H1 (cell line): ENCODE results near the gene CASP5. TPM values are rescaled to one million over a fixed set of nuclear protein-coding genes. Genes with fewer than 3 reads are reported as not detected.

Experiments used
- CTCF ChIA-PET: fragments of 300-600 bp; sonication (Branson Sonifier 250); formaldehyde crosslinking; loops from one replicate; lab custom pipeline; 2021; ENCODE audit not compliant: partially characterized antibody; lab: Charles Lee
- POLR2A ChIA-PET: fragments of 300-600 bp; sonication (Branson Sonifier 250); formaldehyde crosslinking; loops from one replicate; lab custom pipeline; 2021; ENCODE audit warnings: inconsistent platforms; ENCODE audit not compliant: partially characterized antibody; lab: Charles Lee
- DNase-seq, 2 experiments: peaks; one replicate each; pipeline versions ENCODE4 v3.0.0 to v3.0.0-alpha.2; 2010 to 2022; ENCODE audit warnings: low spot score in 2 of 2, low read depth in 1 of 2, mixed read lengths in 1 of 2
- FAIRE-seq: peaks from 2 replicates; lab custom pipeline; 2011; peaks lifted over from hg19 to GRCh38; lab: Jason Lieb, UNC
- H2AFZ ChIP-seq: 2 replicates; pipeline ENCODE4 v1.8.1; 2012; ENCODE audit warnings: low read length, inconsistent platforms
- H2AK5ac ChIP-seq: 2 replicates; pipeline ENCODE4 v1.6.1; 2013; ENCODE audit warnings: low read depth, low read length
- H2BK120ac ChIP-seq: replicated peaks from 2 replicates; pipeline ENCODE3; 2013; ENCODE audit warnings: low read depth, low read length, inconsistent platforms
- H2BK12ac ChIP-seq: 2 replicates; pipeline ENCODE4 v1.6.1; 2013; ENCODE audit warnings: low read depth, low read length
- H2BK15ac ChIP-seq: 2 replicates; pipeline ENCODE4 v1.6.1; 2013; ENCODE audit warnings: low read length
- H2BK20ac ChIP-seq: 2 replicates; pipeline ENCODE4 v1.6.1; 2013; ENCODE audit warnings: low read length
- H2BK5ac ChIP-seq: 2 replicates; pipeline ENCODE4 v1.6.1; 2013; ENCODE audit warnings: low read depth, low read length
- H3K14ac ChIP-seq: 2 replicates; pipeline ENCODE4 v1.6.1; 2013; ENCODE audit warnings: inconsistent platforms; ENCODE audit not compliant: insufficient read length
- H3K18ac ChIP-seq: 2 replicates; pipeline ENCODE4 v1.6.1; 2013; ENCODE audit warnings: low read length; ENCODE audit errors: extremely low read depth
- H3K23ac ChIP-seq: 2 replicates; pipeline ENCODE4 v1.6.1; 2013; ENCODE audit warnings: inconsistent platforms; ENCODE audit not compliant: insufficient read length
- H3K23me2 ChIP-seq: 2 replicates; pipeline ENCODE4 v1.6.1; 2013; ENCODE audit warnings: low read depth, low read length
- H3K27ac ChIP-seq: 2 replicates; pipeline ENCODE4 v1.6.1; 2011; ENCODE audit warnings: low read depth, low read length, inconsistent platforms
- H3K27me3 ChIP-seq, 4 experiments: replicated peaks in 1 of 4; 1 replicate in 1 of 4; 2 replicates in 3 of 4; pipeline versions ENCODE4 v1.6.1 to v1.8.1; 2011 to 2013; ENCODE audit warnings: low read length in 3 of 4, mild to moderate bottlenecking in 3 of 4, inconsistent platforms in 2 of 4, mixed read lengths in 2 of 4, moderate library complexity in 1 of 4; ENCODE audit not compliant: control insufficient read depth in 3 of 4, insufficient read depth in 3 of 4; ENCODE audit errors: extremely low read depth in 1 of 4
- H3K36me3 ChIP-seq, 4 experiments: 2 replicates each; pipeline versions ENCODE4 v1.6.1 to v1.8.1; 2011 to 2013; ENCODE audit warnings: mild to moderate bottlenecking in 4 of 4, low read length in 3 of 4, moderate library complexity in 2 of 4, control low read depth in 1 of 4, inconsistent platforms in 1 of 4; ENCODE audit not compliant: insufficient read depth in 4 of 4, control insufficient read depth in 2 of 4
- H3K4ac ChIP-seq: replicated peaks from 2 replicates; pipeline ENCODE3; 2013; ENCODE audit warnings: low read length, low read depth, mixed read lengths, inconsistent platforms; ENCODE audit not compliant: insufficient read length
- H3K4me1 ChIP-seq, 4 experiments: replicated peaks in 1 of 4; 1 replicate in 1 of 4; 2 replicates in 3 of 4; pipeline versions ENCODE4 v1.6.1 to v1.8.1; 2011 to 2013; ENCODE audit warnings: low read length in 3 of 4, inconsistent platforms in 2 of 4, mixed read lengths in 1 of 4; ENCODE audit not compliant: insufficient read depth in 4 of 4, control insufficient read depth in 3 of 4
- H3K4me2 ChIP-seq, 2 experiments: 2 replicates each; pipeline versions ENCODE4 v1.6.1 to v1.8.1; 2011 to 2013; ENCODE audit warnings: low read depth in 2 of 2, low read length in 2 of 2, control low read depth in 1 of 2, inconsistent platforms in 1 of 2, mild to moderate bottlenecking in 1 of 2; ENCODE audit not compliant: insufficient read depth in 1 of 2
- H3K4me3 ChIP-seq, 4 experiments: fragments of 200-600, 300-600 bp in 1 of 4; sonication (generic), shearing (Covaris generic), sonication (Bioruptor Twin) in 1 of 4; 2 replicates each; pipeline versions ENCODE4 v1.5.1 to v1.8.1; 2011 to 2016; ENCODE audit warnings: low read length in 4 of 4, low read depth in 3 of 4, control low read depth in 2 of 4, inconsistent platforms in 2 of 4, mild to moderate bottlenecking in 2 of 4, mixed read lengths in 1 of 4, moderate library complexity in 1 of 4; ENCODE audit not compliant: insufficient read depth in 2 of 4; ENCODE audit errors: extremely low read depth in 1 of 4
- H3K56ac ChIP-seq: replicated peaks from 2 replicates; pipeline ENCODE3; 2013; ENCODE audit warnings: low read depth, mild to moderate bottlenecking, mixed read lengths, low read length, inconsistent platforms; ENCODE audit not compliant: insufficient read length
- H3K79me1 ChIP-seq: 2 replicates; pipeline ENCODE4 v1.6.1; 2013; ENCODE audit warnings: low read depth, low read length, control low read depth
- H3K79me2 ChIP-seq, 2 experiments: 2 replicates each; pipeline versions ENCODE4 v1.6.1 to v1.8.1; 2012 to 2013; ENCODE audit warnings: low read length in 2 of 2, mild to moderate bottlenecking in 2 of 2, inconsistent platforms in 1 of 2; ENCODE audit not compliant: insufficient read depth in 2 of 2, control insufficient read depth in 1 of 2
- H3K9ac ChIP-seq, 4 experiments: replicated peaks in 1 of 4; 1 replicate in 1 of 4; 2 replicates in 3 of 4; pipeline versions ENCODE4 v1.6.1 to v1.8.1; 2011 to 2013; ENCODE audit warnings: low read depth in 3 of 4, low read length in 3 of 4, control low read depth in 2 of 4, mild to moderate bottlenecking in 2 of 4, moderate library complexity in 2 of 4, inconsistent platforms in 1 of 4; ENCODE audit errors: extremely low read depth in 1 of 4
- H3K9me3 ChIP-seq, 2 experiments: 2 replicates each; pipeline versions ENCODE4 v1.6.1 to v1.8.1; 2012 to 2013; ENCODE audit warnings: mild to moderate bottlenecking in 2 of 2, moderate library complexity in 2 of 2, control low read depth in 1 of 2, inconsistent platforms in 1 of 2, low read depth in 1 of 2, low read length in 1 of 2, mixed read lengths in 1 of 2; ENCODE audit not compliant: insufficient read depth in 2 of 2
- H4K20me1 ChIP-seq, 2 experiments: replicated peaks in 1 of 2; 2 replicates each; pipeline versions ENCODE3 to v1.8.1; 2011 to 2013; ENCODE audit warnings: inconsistent platforms in 2 of 2, low read length in 2 of 2, mild to moderate bottlenecking in 1 of 2; ENCODE audit not compliant: insufficient read depth in 2 of 2, control insufficient read depth in 1 of 2
- H4K5ac ChIP-seq: 2 replicates; pipeline ENCODE4 v1.6.1; 2013; ENCODE audit warnings: low read length, low read depth, mixed read lengths, inconsistent platforms; ENCODE audit not compliant: insufficient read length
- H4K8ac ChIP-seq: 2 replicates; pipeline ENCODE4 v1.8.0; 2013; ENCODE audit warnings: mild to moderate bottlenecking, moderate library complexity, low read length, inconsistent platforms; ENCODE audit not compliant: insufficient read depth; ENCODE audit errors: extremely low read depth
- H4K91ac ChIP-seq: replicated peaks from 2 replicates; pipeline ENCODE3; 2013; ENCODE audit warnings: low read length, mixed read lengths, inconsistent platforms; ENCODE audit not compliant: insufficient read length
- ASH2L ChIP-seq: fragments of 200-600, 300-600 bp; sonication (generic); IDR thresholded peaks from one replicate; pipeline ENCODE4 v1.7.1; 2017; ENCODE audit warnings: low read length
- CEBPB ChIP-seq: IDR thresholded peaks from 2 replicates; pipeline ENCODE4 v1.6.1; 2012; ENCODE audit warnings: low read depth, low read length
- CREB1 ChIP-seq: IDR thresholded peaks from 2 replicates; pipeline ENCODE4 v1.6.1; 2012; ENCODE audit warnings: inconsistent platforms
- EP300 ChIP-seq, 2 experiments: IDR thresholded peaks; 1 replicate in 1 of 2; 2 replicates in 1 of 2; pipeline ENCODE4 v1.6.1; 2011 to 2012; ENCODE audit warnings: low read depth in 2 of 2, low read length in 2 of 2, mild to moderate bottlenecking in 2 of 2, borderline replicate concordance in 1 of 2, inconsistent platforms in 1 of 2, moderate library complexity in 1 of 2
- HDAC6 ChIP-seq: IDR thresholded peaks from one replicate; pipeline ENCODE4 v1.7.1; 2012; ENCODE audit warnings: low read depth, mild to moderate bottlenecking, inconsistent platforms, low read length, moderate library complexity
- JUN ChIP-seq: IDR thresholded peaks from 2 replicates; pipeline ENCODE4 v1.6.1; 2011; ENCODE audit warnings: low read depth, mild to moderate bottlenecking, improper control_type of control experiment, low read length
- MAFK ChIP-seq: IDR thresholded peaks from 2 replicates; pipeline ENCODE4 v1.6.1; 2012; ENCODE audit warnings: low read depth, mild to moderate bottlenecking, improper control_type of control experiment, low read length
- NANOG ChIP-seq: IDR thresholded peaks from 2 replicates; pipeline ENCODE4 v1.6.1; 2011; ENCODE audit warnings: low read length, low read depth, mild to moderate bottlenecking, inconsistent platforms; ENCODE audit not compliant: insufficient read depth, poor library complexity, severe bottlenecking
- NRF1 ChIP-seq: IDR thresholded peaks from 2 replicates; pipeline ENCODE4 v1.6.1; 2011; ENCODE audit warnings: mild to moderate bottlenecking, low read depth, low read length, improper control_type of control experiment
- POU5F1 ChIP-seq: IDR thresholded peaks from 2 replicates; pipeline ENCODE4 v1.6.1; 2011; ENCODE audit warnings: low read depth, mild to moderate bottlenecking, low read length, moderate library complexity
- RAD21 ChIP-seq, 2 experiments: IDR thresholded peaks in 1 of 2; conservative IDR thresholded peaks in 1 of 2; 2 replicates each; pipeline ENCODE4 v1.6.1; 2011; ENCODE audit warnings: low read depth in 2 of 2, low read length in 2 of 2, improper control_type of control experiment in 1 of 2, inconsistent platforms in 1 of 2, mild to moderate bottlenecking in 1 of 2, moderate library complexity in 1 of 2
- RBBP5 ChIP-seq: IDR thresholded peaks from 2 replicates; pipeline ENCODE4 v1.7.1; 2012; ENCODE audit warnings: low read depth, mild to moderate bottlenecking, inconsistent platforms, low read length, moderate library complexity, borderline replicate concordance
- SUZ12 ChIP-seq: fragments of 200-600 bp; sonication (generic); IDR thresholded peaks from 2 replicates; pipeline ENCODE4 v1.6.1; 2012; ENCODE audit warnings: mild to moderate bottlenecking, inconsistent platforms, low read length, moderate library complexity, mixed read lengths
- WGBS, 2 experiments: shearing (Covaris generic) in 1 of 2; methylation state at CpG; one replicate each; pipeline versions ENCODE4 v1.1.6 to v1.1.7; 2013 to 2015; ENCODE audit warnings: low lambda C conversion rate in 2 of 2, mixed read lengths in 2 of 2, inconsistent platforms in 1 of 2, low coverage in 1 of 2, missing lambda C conversion rate in 1 of 2; ENCODE audit not compliant: insufficient replicate concordance in 2 of 2, insufficient coverage in 1 of 2, insufficient read length in 1 of 2; ENCODE audit errors: extremely low coverage in 1 of 2, missing lambda C conversion rate in 1 of 2; 5-methylcytosine and 5-hydroxymethylcytosine counted together
- polyA plus RNA-seq, 7 experiments: library from polyadenylated mRNA; depleted of rRNA in 3 of 7; stranded (reverse) in 5 of 7; unstranded in 2 of 7; fragments of >200 nt in 5 of 7; fragments of 200-250 nt in 2 of 7; gene quantifications; 1 replicate in 5 of 7; 2 replicates in 1 of 7; 4 replicates in 1 of 7; pipeline versions ENCODE4 v1.2.1 to v1.2.3, GENCODE V29; 2011 to 2013; ENCODE audit warnings: missing spikeins in 2 of 7, mixed read lengths in 2 of 7
- total RNA-seq: library from RNA; stranded (reverse); fragmentation: NEBNext Ultra II Directional; extraction: Animal tissue kit (Norgen Biotek cat#: 25700); gene quantifications from 2 replicates; pipeline ENCODE4 v1.2.1, GENCODE V29; 2021

The CASP5 gene
- total and polyA plus RNA-seq, 2 of the 8 experiments (the other 6 are each of a cell fraction or from before 2014, with no cell fraction given) = not detected

GRCh38 chr11:104965735-104966134 is 57.2 kb downstream of the CASP5 start:
- no peak overlapping the region for H2AFZ ChIP-seq

More at GRCh38 chr11:104965735-104966134, 57.2 kb downstream of the CASP5 start:
- Histone ChIP-seq H3K27me3 (no peaks in the 10 kb centered on the region), H4K91ac (no peak overlapping the region), H2BK20ac (no peak overlapping the region), H3K23ac (no peak overlapping the region), H3K4me1 (peaks cover 0 to 7% (median 3%) of the 10 kb centered on the region in 4 experiments; a peak in 4 of 7 replicates), H3K56ac (no peak overlapping the region), H4K8ac (no peak overlapping the region), H3K14ac (no peak overlapping the region), H3K4me3 (no peak overlapping the region), H3K9ac (no peak overlapping the region), H2BK5ac (no peak overlapping the region), H3K4ac (no peak overlapping the region), H3K79me2 (no peaks in the 10 kb centered on the region), H3K79me1 (no peaks in the 10 kb centered on the region), H2BK15ac (no peak overlapping the region), H3K9me3 (peaks cover 4 to 5% of the 10 kb centered on the region in 2 experiments; a peak in 3 of 4 replicates), H3K23me2 (no peaks in the 10 kb centered on the region; the same call in 1 of the 2 replicates), H4K20me1 (no peaks in the 10 kb centered on the region), H2BK12ac (no peak overlapping the region), H2AK5ac (no peak overlapping the region), H3K18ac (no peak overlapping the region), H4K5ac (no peak overlapping the region), H3K36me3 (peaks cover 0 to 2% (median 0%) of the 10 kb centered on the region in 4 experiments; a peak in 2 of 8 replicates), H2BK120ac (no peak overlapping the region), H3K4me2 (no peak overlapping the region), H3K27ac (no peak overlapping the region)
- ChIA-PET CTCF (interaction anchor here (1.1 to 1.5 kb wide), 2 partner anchors 18 to 35 kb away, joined by 3 read pairs; no protein-coding TSS in a partner anchor), POLR2A (no interaction called here)
- 94% methylated on average over 5 of the region's 5 CpGs; no CpG with 5 or more reads in 1 of the 2 experiments for WGBS, 2 experiments
- no peak for FAIRE-seq
- no peak for TF ChIP-seq ASH2L
- TF ChIP-seq NANOG = no peak
- no peak for TF ChIP-seq RBBP5
- no peak for TF ChIP-seq MAFK
- TF ChIP-seq NRF1 = no peak
- no peak for TF ChIP-seq POU5F1
- TF ChIP-seq SUZ12 = no peak
- no peak for TF ChIP-seq CEBPB
- TF ChIP-seq CREB1 = no peak
- TF ChIP-seq JUN = no peak
- no peak for TF ChIP-seq RAD21 (IDR thresholded peaks at IDR 0.05 in 1 of 2, conservative IDR thresholded peaks at IDR 0.05 in 1 of 2; ENCODE audit: low read depth in 2 of 2, low read length in 2 of 2)
- no peak for TF ChIP-seq HDAC6
- TF ChIP-seq EP300 (IDR thresholded peaks at IDR 0.05; ENCODE audit: borderline replicate concordance in 1 of 2, low read depth in 2 of 2, low read length in 2 of 2) = no peak
- DNase-seq = no peak
